ENCODE measurements around the gene CPNE5.

GRCh38 chr6:36807750-36808149, 31.5 kb downstream of the CPNE5 start:
- TF ChIP-seq RFX5 (IDR thresholded peaks at IDR 0.05; ENCODE audit: low read depth, low read length) (no peak), POLR2A (IDR thresholded peaks at IDR 0.05; ENCODE audit: low read depth, low read length) (no peak), CTCF (conservative IDR thresholded peaks at IDR 0.05; ENCODE audit: low read depth, low read length) (no peak), CEBPB (IDR thresholded peaks at IDR 0.05; ENCODE audit: low read depth, low read length) (no peak), USF2 (IDR thresholded peaks at IDR 0.05; ENCODE audit: low read depth, low read length) (no peak), ELK1 (IDR thresholded peaks at IDR 0.05; ENCODE audit: borderline replicate concordance, low read depth, low read length) (no peak), RAD21 (IDR thresholded peaks at IDR 0.05; ENCODE audit: low read length) (no peak), MAZ (IDR thresholded peaks at IDR 0.05; ENCODE audit: borderline replicate concordance, low read depth, low read length) (no peak), SMC3 (IDR thresholded peaks at IDR 0.05; ENCODE audit: low read depth, low read length) (no peak), MXI1 (IDR thresholded peaks at IDR 0.05; ENCODE audit: borderline replicate concordance, low read depth, low read length) (no peak), RCOR1 (IDR thresholded peaks at IDR 0.05; ENCODE audit: insufficient replicate concordance, low read length) (no peak)
